GM21529 (cell line): ENCODE data around the gene PTPRN2.
"Not testable (repeated sequence)": the region's sequence is repeated elsewhere in the genome, so short reads cannot be mapped to it uniquely, and the experiment has no call there.

ENCODE experiments used
- ATAC-seq: cut with Tn5 transposase; IDR thresholded peaks from one replicate; pipeline ENCODE4 v1.9.1; 2021; ENCODE audit not compliant: unreplicated experiment

The PTPRN2 gene

DNA sequence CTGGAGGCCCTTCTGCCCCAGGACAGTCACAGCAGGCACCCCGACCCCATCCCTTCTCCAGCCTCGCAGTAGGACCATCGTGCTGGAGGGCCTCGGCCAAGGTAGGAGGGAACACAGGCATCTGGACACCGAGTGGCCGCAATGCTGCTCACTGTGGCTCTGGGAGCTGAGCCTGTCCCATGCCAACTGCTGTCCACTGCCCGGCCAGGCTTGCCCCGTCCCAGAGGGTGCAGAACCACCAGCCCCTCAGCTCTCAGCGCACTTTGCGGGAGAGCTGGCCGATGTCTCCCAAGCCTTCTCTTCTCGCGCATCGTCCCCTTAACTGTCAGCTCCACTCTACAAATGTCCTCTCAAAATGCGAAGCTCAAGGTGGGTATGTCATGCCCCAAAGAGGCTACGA lies 197.2 kb downstream of the PTPRN2 start:
- no peak for ATAC-seq

DNA sequence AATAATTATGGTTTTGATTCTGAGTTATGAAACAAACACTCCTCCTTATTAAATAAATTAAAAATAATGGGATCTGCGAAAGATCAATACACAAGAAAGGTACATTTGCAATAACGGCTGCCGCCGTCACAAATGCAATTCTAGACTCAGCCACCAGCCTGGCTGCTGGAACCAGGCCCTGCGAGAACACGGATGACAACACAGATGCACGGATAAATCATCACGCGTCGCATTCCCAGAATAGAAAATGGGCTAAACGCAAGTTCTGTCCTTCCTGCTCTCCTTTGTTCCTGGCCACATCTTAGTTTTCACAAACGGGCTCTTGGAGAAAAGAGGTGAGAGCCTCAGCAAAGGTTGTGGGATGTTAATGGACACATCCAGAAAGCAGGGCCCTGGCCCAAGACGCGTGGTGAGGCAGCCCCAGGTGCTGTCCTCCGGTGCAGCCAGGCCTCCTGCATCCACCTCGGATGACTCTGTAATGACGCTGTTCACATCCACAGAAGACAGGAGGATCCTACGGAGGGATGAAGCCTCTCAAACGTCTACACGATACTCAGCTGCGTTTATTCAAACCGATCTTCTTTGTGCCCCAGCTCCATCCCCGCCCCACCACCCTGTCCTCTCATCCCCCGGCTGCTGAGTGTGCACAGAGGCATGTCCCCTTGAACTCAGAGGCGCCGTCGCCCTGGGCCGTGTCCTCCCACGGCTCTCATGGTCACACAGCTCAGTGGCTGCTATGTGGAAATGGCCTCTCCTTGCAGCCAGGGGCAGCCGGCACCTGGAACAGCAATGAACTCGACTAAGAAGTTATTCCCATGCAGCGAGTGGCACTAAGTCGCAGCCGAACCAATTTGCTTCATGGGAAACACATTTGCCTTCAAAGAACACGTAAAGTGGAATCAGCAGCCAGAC lies 197.9 kb downstream of the PTPRN2 start:
- no peak for ATAC-seq

DNA sequence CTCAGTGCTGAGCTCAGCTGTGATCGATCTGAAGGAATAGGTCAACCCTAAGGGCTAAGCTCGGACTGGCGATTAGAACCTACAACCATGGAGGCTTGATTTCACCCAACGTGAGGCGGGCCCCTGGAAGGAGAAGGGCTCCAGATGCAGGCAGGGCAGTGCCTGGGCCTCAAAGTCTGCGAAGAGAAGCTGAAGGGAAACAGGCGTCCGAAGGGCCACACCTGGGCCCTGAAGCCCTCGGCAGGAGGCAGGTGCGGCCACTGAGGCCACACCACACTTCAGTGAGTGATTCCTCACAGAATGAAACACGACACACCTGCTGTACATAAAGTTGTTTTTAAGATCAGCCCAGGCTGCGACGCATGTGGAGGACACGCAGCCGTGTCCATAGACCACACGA lies 198.7 kb downstream of the PTPRN2 start:
- no peak for ATAC-seq

DNA sequence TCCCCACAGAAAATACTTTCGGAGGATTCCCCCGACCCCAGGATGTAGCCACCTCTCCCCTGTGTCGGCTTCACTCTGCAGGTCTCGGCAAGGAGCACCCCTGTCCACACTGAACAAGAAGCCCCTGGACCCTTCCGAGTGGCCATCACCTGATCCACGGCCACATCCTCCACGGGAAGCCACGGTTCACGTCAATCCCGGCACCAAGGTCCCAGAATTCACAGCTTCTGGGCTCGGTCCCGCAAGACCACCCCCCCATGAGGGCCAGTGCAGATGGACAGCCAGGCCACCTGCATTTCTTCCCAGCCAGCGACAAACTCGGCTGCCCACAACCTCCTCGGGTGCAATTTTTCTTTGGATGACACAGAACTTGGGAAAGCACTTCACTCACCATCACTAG lies 199.6 kb downstream of the PTPRN2 start:
- ATAC-seq = no peak

DNA sequence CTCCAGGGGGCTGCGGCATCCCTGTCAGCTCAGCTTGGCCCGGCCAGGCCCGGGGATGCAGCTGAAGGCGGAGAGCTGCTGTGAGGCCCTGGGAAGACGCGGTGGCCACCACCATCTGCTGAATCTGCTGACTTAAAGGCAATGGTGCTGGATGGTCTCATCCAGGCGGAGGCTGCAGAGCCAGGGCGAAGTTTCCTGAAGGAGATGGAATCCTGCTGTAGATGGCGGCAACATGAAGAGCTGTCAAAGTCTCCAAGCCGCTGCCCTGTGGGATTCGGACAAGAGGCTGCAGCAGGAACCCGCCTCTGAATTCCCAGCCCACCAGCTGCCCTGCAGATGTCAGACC lies 200.1 kb downstream of the PTPRN2 start:
- no peak for ATAC-seq

DNA sequence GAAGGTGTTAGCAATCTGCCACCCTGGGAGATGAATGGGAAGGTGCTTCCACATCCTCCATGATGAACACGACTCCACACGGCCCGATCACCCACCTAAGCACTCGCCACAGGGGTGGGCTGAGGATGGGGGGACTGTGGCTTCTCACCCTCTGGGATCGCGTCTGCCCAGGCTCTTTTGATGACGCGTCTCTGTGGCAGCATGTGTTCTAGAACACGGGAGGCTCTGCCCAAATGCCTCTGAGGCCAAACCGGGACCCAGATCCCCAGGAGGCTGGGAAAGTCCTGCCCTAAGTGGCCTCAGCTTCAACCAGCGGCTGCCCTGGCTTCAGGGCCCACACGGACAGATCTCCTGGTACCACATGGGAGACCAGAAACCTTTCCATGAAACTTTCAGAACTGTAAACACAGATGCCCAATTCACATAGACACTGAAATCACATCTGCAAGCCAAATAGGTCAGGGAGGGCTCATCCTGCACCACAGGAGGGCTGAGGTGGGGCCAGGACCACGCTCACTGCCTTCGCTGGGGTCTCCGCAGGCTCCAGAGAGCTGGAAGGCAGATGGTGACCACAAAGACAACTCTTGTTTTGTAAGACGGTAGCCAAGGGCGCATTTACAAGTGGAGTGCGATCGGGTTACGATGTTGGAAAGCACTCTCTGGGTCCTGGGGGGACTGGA lies 200.6 kb downstream of the PTPRN2 start:
- no peak for ATAC-seq

DNA sequence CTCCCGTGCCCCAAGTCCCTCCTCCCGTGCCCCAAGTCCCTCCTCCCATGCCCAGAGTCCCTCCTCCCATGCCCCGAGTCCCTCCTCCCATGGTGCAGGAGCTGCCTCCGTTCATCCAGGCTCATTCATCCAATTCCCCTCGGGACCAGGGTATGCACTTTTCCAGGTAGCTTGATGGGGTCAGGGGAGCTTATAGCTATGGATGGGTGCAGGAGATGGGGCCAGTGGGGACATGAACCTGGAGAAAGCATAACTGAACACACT lies 201.3 kb downstream of the PTPRN2 start:
- ATAC-seq = no peak

DNA sequence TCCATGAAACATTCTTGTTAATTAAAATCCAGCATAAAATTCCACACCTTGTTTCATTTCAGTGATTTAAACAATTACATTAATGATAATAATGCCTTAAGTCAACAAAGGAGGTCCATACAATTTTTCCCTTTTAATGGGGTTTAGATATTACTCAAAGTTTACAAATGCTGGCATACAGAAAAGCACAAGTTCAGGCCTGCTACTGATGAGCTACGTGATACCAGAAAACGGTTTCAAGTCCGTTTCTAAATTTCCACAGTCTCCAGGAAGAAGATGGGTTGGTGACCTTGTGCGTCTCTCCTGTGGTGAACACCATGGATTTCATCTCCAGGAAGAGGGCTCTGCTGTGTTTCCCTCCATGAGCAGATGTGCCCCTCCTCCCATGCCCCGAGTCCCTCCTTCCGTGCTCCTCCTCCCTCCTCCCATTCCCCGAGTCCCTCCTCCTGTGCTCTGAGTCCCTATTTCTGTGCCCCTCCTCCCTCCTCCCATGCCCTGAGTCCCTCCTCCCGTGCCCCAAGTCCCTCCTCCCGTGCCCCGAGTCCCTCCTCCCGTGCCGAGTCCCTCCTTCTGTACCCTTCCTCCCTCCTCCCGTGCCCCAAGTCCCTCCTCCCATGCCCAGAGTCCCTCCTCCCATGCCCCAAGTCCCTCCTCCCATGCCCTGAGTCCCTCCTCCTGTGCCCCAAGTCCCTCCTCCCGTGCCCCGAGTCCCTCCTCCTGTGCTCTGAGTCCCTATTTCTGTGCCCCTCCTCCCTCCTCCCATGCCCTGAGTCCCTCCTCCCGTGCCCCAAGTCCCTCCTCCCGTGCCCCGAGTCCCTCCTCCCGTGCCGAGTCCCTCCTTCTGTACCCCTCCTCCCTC lies 201.9 kb downstream of the PTPRN2 start:
- ATAC-seq = not testable (repeated sequence)

DNA sequence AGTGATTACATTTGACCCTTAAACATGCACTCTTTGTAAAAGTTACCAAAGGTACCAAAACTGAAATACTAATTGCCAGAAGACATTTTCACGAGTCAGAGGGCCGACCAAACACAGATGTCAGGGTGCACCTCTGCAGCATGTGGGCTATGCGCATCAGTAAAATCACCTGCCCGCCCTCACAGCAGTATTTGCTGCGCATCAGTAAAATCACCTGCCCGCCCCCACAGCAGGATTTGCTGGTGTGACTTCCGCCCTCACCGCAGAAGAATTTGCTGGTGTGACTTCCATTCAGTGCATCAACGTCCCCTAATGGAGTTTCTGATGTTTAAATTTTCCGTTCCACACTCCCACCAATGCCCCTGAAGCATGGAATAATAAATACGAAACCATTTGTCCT lies 202.9 kb downstream of the PTPRN2 start:
- no peak for ATAC-seq

DNA sequence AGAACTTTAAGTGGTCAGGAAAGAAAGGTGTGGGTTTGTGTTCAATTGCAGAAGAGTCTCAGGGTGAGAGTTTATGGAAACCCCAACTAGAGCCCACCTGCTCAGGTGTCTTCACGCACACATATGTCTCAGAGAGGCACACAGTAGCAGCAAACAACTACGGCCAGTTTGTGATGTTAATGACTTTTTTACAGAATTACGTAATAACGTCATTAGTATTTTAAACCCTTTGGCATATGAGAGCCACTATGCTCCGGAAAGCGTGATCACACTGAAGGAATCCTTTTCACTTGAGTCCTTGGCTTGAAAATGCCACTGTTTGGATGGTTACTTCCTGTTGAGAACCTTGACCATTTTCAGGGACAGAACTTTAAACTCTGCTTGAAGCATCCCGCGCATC lies 204.0 kb downstream of the PTPRN2 start:
- ATAC-seq = no peak

DNA sequence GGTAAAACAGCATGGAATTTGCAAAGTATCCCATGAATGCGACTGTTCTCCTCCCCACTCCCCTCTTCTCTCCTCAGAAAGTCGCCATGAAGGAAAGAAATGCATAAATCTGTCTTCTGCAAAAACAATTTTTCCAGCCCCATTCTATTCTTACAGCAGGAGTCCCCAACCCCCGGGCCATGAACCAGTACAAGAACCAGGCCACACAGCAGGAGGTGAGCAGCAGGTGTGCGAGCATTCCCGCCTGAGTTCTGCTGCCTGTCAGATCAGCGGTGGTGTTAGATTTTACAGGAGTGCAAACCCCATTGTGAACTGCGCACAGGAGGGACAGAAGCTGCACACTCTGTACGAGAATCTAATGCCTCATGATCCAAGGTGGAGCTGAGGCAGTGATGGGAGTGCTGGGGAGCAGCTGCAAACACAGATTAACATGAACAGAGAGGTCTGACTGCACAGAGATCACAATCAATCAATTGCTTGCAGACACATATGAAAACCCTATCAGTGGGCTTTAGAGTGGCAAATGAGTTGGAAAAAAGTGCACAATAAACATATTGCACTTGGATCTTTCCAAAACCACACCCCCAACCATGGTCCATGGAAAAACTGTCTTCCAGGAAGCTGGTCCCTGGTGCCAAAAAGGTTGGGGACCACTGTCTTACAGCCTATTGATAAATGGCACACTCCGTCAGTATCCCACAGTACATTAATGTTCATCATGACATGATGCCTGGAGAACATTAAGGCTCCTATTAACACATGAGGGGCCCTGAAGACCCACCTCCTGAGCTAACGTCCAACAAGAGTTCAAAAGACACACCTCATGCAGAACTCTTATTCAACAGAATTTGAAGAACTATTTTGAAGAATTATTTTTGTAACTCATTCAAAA lies 205.0 kb downstream of the PTPRN2 start:
- no peak for ATAC-seq

DNA sequence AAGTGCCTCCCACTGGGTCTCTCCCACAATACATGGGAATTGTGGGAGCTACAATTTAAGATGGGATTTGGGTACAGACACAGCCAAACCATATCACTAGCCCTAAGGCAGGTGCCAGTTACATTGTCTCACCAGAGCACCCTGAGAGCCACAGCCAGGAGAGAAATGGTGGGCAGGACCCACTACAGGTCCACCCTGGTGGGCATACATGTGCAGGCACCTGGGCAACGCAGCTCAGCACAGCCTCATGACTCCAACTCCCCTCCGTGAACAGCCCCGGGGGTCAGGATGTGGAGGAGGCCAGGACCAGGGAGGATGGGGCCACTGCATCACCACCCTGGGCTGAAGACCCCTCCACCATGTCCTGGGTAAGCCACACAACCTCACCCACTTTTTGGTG lies 205.7 kb downstream of the PTPRN2 start:
- ATAC-seq = no peak

DNA sequence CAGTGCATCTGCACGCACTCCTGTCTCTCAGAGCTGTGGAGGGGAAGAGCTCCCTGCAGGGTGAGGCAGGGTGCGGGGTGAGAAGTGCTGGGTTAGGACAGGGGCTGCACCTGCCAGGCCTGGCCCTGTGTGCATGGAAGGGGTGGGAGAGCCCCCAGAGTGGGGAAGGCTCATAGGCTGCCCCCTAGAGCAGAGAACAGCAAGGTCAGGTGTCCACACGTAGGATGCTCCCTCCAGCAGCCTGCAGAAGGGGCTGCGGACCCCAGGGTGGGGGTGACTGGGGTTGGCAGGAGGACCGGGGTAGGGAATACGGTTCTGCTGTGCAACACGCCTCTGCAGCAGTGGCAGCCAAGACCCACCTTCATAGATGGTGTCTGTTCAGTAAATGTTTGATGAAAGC lies 208.6 kb downstream of the PTPRN2 start:
- ATAC-seq = no peak

DNA sequence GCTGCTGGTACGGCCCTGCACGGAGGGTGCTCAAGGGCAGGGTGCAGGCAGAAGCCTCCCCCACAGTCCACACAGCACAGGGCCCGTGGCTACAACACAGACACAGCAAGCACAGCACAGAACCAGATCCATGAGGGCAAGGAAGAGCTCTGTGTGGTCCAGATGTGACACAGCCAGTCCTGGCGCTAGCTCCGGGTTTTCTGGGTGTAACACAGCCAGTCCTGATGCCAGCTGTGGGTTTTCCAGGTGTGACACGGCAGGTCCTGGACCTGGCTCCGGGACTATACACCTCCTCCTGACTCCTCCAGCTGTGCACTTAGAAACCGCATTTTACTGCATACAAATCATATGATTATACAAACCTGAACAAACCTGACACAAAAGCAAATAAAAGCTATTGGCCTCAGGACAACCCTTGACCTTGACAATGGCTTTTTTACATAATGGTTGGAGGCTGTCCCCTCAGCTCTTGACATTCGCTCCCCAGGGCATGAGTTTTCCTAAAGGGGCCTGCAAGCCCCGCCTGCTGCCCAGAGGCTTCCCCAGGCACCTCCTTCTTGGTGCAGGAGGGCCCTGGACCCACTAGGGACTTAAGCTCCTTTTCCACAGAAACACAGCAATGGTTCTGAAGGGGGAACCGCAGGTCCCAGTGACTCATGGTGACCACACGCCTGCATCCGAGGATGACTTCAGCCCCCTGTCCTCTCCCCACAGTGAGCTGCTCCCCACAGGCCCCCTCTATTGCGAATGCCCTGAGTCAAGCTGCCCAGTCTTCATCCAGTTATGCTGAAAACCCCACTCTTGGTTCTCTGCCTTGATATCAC lies 209.6 kb downstream of the PTPRN2 start:
- ATAC-seq = no peak

DNA sequence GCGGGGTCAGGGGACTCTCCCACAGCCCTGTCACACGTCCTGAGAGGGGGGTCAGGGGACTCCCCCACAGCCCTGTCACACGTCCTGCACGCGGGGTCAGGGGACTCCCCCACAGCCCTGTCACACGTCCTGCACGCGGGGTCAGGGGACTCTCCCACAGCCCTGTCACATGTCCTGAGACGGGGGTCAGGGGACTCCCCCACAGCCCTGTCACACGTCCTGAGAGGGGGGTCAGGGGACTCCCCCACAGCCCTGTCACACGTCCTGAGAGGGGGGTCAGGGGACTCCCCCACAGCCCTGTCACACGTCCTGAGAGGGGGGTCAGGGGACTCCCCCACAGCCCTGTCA lies 210.8 kb downstream of the PTPRN2 start:
- not testable (repeated sequence) for ATAC-seq

DNA sequence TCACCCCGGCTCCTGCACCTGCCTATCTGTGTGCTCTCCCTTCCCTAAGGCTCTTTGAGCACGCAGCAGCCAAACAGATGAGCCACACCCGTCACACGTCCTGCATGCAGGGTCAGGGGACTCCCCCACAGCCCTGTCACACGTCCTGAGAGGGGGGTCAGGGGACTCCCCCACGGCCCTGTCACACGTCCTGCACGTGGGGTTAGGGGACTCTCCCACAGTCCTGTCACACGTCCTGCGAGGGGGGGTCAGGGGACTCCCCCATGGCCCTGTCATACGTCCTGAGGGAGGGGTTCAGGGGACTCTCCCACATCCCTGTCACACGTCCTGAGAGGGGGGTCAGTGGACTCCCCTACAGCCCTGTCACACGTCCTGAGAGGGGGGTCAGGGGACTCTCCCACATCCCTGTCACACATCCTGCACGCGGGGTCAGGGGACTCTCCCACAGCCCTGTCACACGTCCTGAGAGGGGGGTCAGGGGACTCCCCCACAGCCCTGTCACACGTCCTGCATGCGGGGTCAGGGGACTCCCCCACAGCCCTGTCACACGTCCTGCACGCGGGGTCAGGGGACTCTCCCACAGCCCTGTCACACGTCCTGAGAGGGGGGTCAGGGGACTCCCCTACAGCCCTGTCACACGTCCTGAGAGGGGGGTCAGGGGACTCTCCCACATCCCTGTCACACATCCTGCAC lies 211.3 kb downstream of the PTPRN2 start:
- ATAC-seq = not testable (repeated sequence)

DNA sequence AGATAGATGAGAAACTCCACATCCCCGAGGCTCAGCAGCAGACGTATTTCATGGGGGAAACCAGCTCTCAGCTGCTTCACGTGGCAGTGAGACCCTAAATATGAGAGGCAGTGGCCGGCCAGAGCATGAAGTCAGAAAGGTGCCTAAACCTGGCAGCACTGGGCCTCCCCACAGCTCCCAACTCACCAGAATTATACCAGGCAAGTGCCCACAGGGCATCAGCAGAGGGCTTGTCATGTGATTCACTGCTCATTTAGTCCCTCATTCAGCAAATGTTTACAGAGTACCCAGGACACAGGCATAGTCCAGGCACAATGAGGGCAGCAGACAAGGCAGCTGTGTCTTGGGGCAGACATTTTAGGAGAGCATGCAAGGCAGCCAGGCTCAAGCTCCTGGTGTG lies 212.6 kb downstream of the PTPRN2 start:
- ATAC-seq = no peak

DNA sequence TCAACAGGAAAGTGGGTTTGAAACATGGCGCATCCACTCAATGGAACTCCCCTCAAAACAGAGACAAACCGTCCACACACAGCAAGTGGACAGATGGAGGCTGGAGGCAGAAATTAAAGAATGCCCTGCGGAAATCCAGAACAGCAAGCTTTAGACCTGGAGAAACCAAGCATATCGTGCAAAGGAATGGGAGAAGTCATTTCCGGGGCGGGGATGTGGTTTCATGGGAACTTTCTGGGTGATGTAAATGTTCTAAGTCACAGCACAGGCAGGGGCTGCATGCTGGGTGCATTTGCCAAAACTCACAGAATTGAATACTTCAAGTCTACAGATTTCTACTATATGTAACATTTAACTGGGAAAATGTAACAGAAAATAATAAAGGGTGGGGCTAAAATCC lies 213.0 kb downstream of the PTPRN2 start:
- ATAC-seq = no peak

DNA sequence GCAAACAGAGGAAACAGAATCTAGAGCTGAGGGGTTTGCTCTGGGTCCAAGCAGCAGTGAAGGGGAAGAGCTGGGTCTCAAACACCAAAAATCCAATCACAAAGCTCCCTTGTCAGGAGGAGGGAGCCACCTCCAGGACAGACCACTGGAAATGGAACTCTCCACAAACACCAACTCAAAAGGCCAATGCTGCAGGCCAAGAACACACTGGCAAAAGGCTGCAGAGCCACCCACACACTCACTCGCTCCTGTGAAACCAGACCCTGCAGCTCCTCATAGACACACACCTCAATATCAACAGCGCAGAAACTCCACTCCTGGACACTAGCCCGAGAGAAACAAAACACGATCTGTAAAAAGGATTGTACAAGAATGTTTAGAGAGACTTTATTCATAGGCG lies 213.5 kb downstream of the PTPRN2 start:
- no peak for ATAC-seq
